HG03097 (cell line): Measurements from ENCODE around the gene TMEM63A.
"Not testable (repeated sequence)": the region's sequence is repeated elsewhere in the genome, so short reads cannot be mapped to it uniquely, and the experiment has no call there.

Experiments used
- ATAC-seq: cut with Tn5 transposase; IDR thresholded peaks from one replicate; pipeline ENCODE4 v1.9.1; 2021; ENCODE audit not compliant: unreplicated experiment, low FRiP score

TMEM63A gene

GRCh38 chr1:225881959-225882693 is at the start of gene TMEM63A:
Gene TMEM63A (minus strand): TSS chr1:225882380. CDS start chr1:225877580, 4,800 bp downstream.
- peak; percentile 51 for ATAC-seq

GRCh38 chr1:225931270-225932136 is 49.3 kb upstream of the TMEM63A start:
- no peak for ATAC-seq

- ATAC-seq: no peak
These were observed 48.4 kb upstream of the TMEM63A start for GRCh38 chr1:225930566-225930965.

- not testable (repeated sequence) for ATAC-seq
These were observed 47.3 kb upstream of the TMEM63A start for GRCh38 chr1:225929462-225929861.

- ATAC-seq: no peak
These were observed 46.3 kb upstream of the TMEM63A start for GRCh38 chr1:225928186-225929175.

- ATAC-seq: no peak
These were observed 44.5 kb upstream of the TMEM63A start for GRCh38 chr1:225926551-225927113.

- ATAC-seq: peak; percentile 97
These were observed 41.7 kb upstream of the TMEM63A start, which contains the start of gene PYCR2 for GRCh38 chr1:225923692-225924555. Gene PYCR2 (minus strand): TSS chr1:225924250. CDS start chr1:225924110, 140 bp downstream.

GRCh38 chr1:225923381-225923691 is 41.2 kb upstream of the TMEM63A start:
- ATAC-seq: peak; percentile 0

GRCh38 chr1:225921734-225922709 is 39.8 kb upstream of the TMEM63A start:
- no peak for ATAC-seq

GRCh38 chr1:225919906-225920305 is 37.7 kb upstream of the TMEM63A start:
- no peak for ATAC-seq

GRCh38 chr1:225918280-225918679 is 36.1 kb upstream of the TMEM63A start:
- no peak for ATAC-seq

- no peak for ATAC-seq
These were observed 35.4 kb upstream of the TMEM63A start for GRCh38 chr1:225917536-225917935.

GRCh38 chr1:225917101-225917500 is 34.9 kb upstream of the TMEM63A start:
- ATAC-seq: no peak

GRCh38 chr1:225915538-225915991 is 33.4 kb upstream of the TMEM63A start:
- no peak for ATAC-seq

GRCh38 chr1:225914947-225915346 is 32.8 kb upstream of the TMEM63A start:
- no peak for ATAC-seq

GRCh38 chr1:225914391-225914790 is 32.2 kb upstream of the TMEM63A start:
- no peak for ATAC-seq

- no peak for ATAC-seq
These were observed 29.3 kb upstream of the TMEM63A start for GRCh38 chr1:225911191-225912130.
